Left ventricle myocardium inferior (tissue), 1 donor: ENCODE measurements around the gene CDK9. TPM values are rescaled to one million over a fixed set of nuclear protein-coding genes. Genes with fewer than 3 reads are reported as not detected.

Experiments used
- DNase-seq: peaks from one replicate; pipeline ENCODE4 v3.0.0-alpha.2; 2020
- H3K27ac ChIP-seq: fragments of 200-600 bp; replicated peaks from 2 replicates; pipeline ENCODE4 v1.8.0; 2021
- H3K27me3 ChIP-seq: fragments of 200-600 bp; 2 replicates; pipeline ENCODE4 v1.8.0; 2021; ENCODE audit warnings: low read depth
- H3K36me3 ChIP-seq: fragments of 200-600 bp; 2 replicates; pipeline ENCODE4 v1.8.0; 2021
- H3K4me1 ChIP-seq: fragments of 200-600 bp; 2 replicates; pipeline ENCODE4 v1.8.0; 2021
- H3K4me3 ChIP-seq: fragments of 200-600 bp; 2 replicates; pipeline ENCODE4 v1.8.0; 2021; ENCODE audit warnings: mild to moderate bottlenecking, moderate library complexity
- H3K9me3 ChIP-seq: fragments of 200-600 bp; replicated peaks from 2 replicates; pipeline ENCODE4 v1.8.0; 2021
- intact Hi-C: fragments of 100-400 bp; cut with micrococcal nuclease; formaldehyde crosslinking; loops from one replicate; pipeline ENCODE4 v1.11.0; 2022
- total RNA-seq: library from RNA; stranded (reverse); fragmentation: NEBNext Ultra II Directional; extraction: Animal tissue kit (Norgen Biotek cat#: 25700); gene quantifications from one replicate; pipeline ENCODE4 v1.2.1, GENCODE V29; 2021
- TF ChIP-seq, protein P1 (sequence below): fragments of 200-600 bp; IDR thresholded peaks from 2 replicates; pipeline ENCODE4 v1.8.0; 2021; ENCODE audit warnings: antibody characterized with exemption, mild to moderate bottlenecking, borderline replicate concordance
- donor health status: DM: no; HTN: yes; CAD: no; lungs with severe emphysema.

CDK9 gene
- total RNA-seq, 1 donor from 2014 or later, result 46.4 TPM

DNA sequence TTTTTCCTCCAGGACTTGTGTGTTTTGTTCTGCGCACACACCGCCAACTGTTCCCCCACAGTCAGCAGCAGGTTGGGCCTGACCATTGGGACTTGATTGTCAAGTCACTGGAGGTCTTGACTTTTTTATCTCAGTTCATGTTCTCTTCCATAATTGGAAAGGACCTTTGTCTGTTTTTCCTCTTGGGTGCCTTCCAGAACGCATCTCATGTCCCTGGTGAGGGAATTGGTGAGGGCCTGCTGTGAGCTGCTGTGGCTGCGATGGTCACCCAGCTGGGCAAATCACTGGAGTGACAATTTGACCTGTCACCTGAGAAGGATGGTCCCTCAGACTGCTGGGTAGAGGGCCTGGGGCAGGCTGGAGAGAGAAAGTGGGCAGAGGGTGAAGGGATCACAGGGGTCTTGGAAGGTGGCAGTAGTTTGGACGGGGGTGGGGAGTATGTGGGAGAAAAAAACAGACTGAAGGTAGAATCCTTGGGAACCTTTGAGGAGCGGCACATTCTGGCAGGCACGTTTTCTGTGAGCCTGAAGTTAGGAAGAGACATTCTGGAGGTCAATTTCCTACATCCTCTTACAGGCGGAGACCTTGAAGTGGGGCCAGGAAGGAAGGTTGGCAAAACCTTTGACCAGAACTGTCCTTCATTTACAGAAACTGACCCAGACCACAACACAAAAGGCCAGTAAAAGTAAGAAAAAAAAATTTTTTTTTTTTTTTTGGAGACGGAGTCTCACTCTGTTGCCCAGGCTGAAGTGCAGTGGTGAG, 4.4 kb downstream of the CDK9 start:
- H3K4me1 ChIP-seq, result peaks cover 69% of the 10 kb centered on the region
- peaks cover 59% of the 10 kb centered on the region for H3K36me3 ChIP-seq

DNA sequence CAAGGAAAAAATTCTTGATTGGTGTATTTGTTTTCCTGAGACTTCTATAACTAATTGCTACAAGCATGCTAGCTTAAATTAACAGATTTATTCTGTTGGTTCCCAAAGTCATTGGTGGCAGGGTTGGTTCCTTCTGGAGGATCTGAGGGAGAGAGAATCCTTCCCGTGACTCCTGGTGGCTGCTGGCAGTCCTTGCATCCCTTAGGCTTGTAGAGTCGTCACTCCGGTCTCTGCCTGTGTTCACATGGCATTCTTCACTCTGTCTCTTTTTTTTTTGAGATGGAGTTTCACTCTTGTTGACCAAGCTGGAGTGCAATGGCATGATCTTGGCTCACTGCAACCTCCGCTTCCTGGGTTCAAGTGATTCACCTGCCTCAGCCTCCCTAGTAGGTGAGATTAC, 5.3 kb downstream of the CDK9 start:
- DNase-seq, result no peak
- Histone ChIP-seq H3K9me3 (no peaks in the 10 kb centered on the region), H3K4me3 (no peak overlapping the region), H3K4me1 (peaks cover 71% of the 10 kb centered on the region), H3K27me3 (no peaks in the 10 kb centered on the region), H3K27ac (peak overlapping the region; percentile 77), H3K36me3 (peaks cover 59% of the 10 kb centered on the region)
- intact Hi-C loops, result loop anchor here (5.0 kb wide), 1 partner anchor 81 kb away; no protein-coding TSS in a partner anchor
- TF ChIP-seq, protein P1, sequence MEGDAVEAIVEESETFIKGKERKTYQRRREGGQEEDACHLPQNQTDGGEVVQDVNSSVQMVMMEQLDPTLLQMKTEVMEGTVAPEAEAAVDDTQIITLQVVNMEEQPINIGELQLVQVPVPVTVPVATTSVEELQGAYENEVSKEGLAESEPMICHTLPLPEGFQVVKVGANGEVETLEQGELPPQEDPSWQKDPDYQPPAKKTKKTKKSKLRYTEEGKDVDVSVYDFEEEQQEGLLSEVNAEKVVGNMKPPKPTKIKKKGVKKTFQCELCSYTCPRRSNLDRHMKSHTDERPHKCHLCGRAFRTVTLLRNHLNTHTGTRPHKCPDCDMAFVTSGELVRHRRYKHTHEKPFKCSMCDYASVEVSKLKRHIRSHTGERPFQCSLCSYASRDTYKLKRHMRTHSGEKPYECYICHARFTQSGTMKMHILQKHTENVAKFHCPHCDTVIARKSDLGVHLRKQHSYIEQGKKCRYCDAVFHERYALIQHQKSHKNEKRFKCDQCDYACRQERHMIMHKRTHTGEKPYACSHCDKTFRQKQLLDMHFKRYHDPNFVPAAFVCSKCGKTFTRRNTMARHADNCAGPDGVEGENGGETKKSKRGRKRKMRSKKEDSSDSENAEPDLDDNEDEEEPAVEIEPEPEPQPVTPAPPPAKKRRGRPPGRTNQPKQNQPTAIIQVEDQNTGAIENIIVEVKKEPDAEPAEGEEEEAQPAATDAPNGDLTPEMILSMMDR, result no peak

More for the DNA sequence above, 4.4 kb downstream of the CDK9 start:
- H3K27me3 ChIP-seq, result no peaks in the 10 kb centered on the region
- TF ChIP-seq, protein P1, result no peak
- H3K27ac ChIP-seq, result peak overlapping the region; percentile 77
- H3K4me3 ChIP-seq, result no peak overlapping the region
- no peaks in the 10 kb centered on the region for H3K9me3 ChIP-seq
- no peak for DNase-seq
- intact Hi-C loops, result loop anchor here (5.0 kb wide), 1 partner anchor 82 kb away; no protein-coding TSS in a partner anchor

DNA sequence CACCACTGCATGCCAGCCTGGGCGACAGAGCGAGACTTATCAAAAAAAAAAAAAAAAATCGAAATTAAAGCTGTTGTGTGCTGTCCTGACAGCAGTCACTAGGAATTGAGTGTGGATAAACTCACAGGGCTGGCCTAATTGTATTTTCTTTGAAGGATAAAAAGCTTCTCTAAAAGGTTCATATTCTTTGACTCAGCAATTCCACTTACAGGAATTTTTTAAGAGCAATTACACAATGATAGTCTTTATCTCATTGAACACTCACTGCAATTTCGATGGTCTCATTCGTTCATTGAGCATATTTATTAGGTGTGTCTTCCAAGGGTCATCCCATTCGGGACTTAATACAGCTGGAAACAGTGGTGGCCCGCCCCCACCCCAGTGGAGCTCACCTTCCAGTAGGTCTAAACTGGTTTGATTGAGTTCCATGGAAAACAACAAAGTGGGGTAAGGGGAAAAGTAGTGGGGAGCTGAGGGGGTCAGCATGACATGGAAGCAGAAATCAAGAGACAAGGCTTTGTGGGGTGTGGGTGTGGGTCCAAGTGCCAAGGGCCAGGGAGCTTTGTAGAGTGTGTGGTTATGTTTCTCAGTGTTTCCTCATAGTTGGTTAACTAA, 6.7 kb downstream of the CDK9 start:
- Histone ChIP-seq H3K27me3 (no peaks in the 10 kb centered on the region), H3K4me3 (no peak overlapping the region), H3K36me3 (peaks cover 52% of the 10 kb centered on the region), H3K4me1 (peaks cover 69% of the 10 kb centered on the region), H3K27ac (peak overlapping the region; percentile 46), H3K9me3 (no peaks in the 10 kb centered on the region)
- TF ChIP-seq, protein P1, result no peak
- intact Hi-C loops, result loop anchor here (5.0 kb wide), 1 partner anchor 80 kb away; no protein-coding TSS in a partner anchor
- DNase-seq, result no peak

DNA sequence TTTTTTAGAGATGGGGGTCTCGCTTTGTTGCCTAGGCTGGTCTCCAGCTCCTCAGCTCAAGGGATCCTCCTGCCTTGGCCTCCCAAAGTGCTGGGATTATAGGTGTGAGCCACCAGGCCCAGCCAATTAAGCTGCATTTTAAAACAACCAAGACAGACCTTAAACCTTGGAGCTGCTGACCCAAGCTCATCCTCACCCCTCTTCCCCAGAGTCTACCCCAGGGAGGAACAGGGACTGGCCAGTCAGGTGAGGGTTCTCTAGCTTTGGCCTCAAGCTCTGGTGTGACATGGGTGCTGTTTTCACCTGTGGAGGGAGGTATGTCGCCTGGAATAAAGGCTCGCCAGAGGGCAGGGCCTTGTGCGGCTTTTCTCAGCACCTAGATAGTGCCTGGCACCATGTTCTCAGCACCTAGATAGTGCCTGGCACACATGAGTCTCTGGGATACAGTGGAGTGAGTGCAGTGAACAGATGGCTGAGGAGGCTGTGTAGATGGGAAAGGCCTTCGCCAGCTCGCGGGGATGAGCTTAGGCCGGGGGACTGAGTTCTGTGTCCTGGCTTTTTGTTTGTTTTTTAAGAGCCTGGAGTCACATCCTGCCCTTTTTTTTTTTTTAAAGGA, 7.4 kb downstream of the CDK9 start:
- intact Hi-C loops, result loop anchor here (5.0 kb wide), 1 partner anchor 79 kb away; no protein-coding TSS in a partner anchor
- TF ChIP-seq, protein P1, result no peak
- Histone ChIP-seq H3K9me3 (no peaks in the 10 kb centered on the region), H3K36me3 (peaks cover 46% of the 10 kb centered on the region), H3K4me1 (peaks cover 62% of the 10 kb centered on the region), H3K4me3 (no peak overlapping the region), H3K27ac (peak overlapping the region; percentile 46), H3K27me3 (no peaks in the 10 kb centered on the region)
- DNase-seq, result no peak

DNA sequence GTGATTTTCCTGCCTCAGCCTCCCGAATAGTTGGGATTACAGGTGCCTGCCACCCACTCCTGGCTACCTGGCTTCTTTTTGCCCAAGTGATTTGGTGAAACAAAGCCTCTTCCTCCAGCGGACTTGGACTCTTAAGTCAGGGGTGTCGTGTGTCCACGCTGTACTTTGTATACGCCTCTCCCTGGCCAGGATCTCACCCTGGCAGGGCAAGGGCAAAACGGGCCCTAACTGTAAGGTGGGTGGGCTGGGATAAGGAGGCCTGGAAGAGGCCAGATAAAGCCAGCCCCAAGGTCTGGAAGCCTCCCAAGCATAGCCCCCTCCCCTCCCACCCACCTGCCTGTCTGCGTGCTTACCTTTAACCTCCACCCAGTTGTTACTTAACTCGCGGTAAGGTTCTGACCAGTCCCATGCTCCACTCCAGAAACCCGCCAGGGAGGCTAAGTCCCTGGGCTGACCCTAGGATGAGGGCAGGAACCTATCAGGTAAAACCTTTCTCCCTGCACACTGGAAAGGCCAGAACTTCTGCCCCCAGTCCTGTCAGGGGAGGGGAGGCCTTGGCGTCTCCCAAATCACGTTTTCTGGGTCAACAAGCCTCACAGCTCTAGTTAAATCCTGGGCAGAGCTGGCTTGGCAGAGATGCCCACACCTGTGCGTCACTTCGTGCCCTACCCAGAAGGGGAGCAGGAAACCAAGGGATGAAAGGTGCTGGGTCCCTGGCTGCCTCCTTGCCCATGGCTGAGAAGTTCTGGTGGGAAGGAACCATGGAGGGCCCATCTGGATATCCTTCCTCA, 8.4 kb downstream of the CDK9 start:
- TF ChIP-seq, protein P1, result no peak
- no peaks in the 10 kb centered on the region for H3K9me3 ChIP-seq
- H3K27me3 ChIP-seq, result no peaks in the 10 kb centered on the region
- H3K27ac ChIP-seq, result peak overlapping the region; percentile 36
- peaks cover 52% of the 10 kb centered on the region for H3K4me1 ChIP-seq
- no peak for DNase-seq
- H3K4me3 ChIP-seq, result no peak overlapping the region
- H3K36me3 ChIP-seq, result peaks cover 36% of the 10 kb centered on the region
- intact Hi-C loops, result loop anchor here (5.0 kb wide), 1 partner anchor 78 kb away; no protein-coding TSS in a partner anchor
